Right atrium auricular region (tissue), 2 donors: ENCODE data around the gene SUN1. TPM values are rescaled to one million over a fixed set of nuclear protein-coding genes. Genes with fewer than 3 reads are reported as not detected.

Experiments used
- DNase-seq: peaks from one replicate; pipeline ENCODE4 v3.0.0-alpha.2; 2019; ENCODE audit warnings: low spot score
- H3K27ac ChIP-seq, 2 donors: fragments of 200-600 bp; sonication (generic); 1 replicate in 1 of 2; 2 replicates in 1 of 2; pipeline ENCODE4 v1.5.1; 2016 to 2019
- H3K27me3 ChIP-seq, 2 donors: fragments of 200-600 bp; sonication (generic); one replicate each; pipeline versions ENCODE4 v1.5.1 to v1.6.0; 2017 to 2019
- H3K36me3 ChIP-seq: fragments of 200-600 bp; sonication (generic); one replicate; pipeline ENCODE4 v1.5.1; 2016
- H3K4me1 ChIP-seq, 2 donors: fragments of 200-600 bp; sonication (generic); one replicate each; pipeline versions ENCODE4 v1.5.1 to v1.6.0; 2017 to 2019
- H3K4me3 ChIP-seq, 2 donors: fragments of 200-600 bp; sonication (generic); 1 replicate in 1 of 2; 2 replicates in 1 of 2; pipeline ENCODE4 v1.5.1; 2017 to 2019; ENCODE audit warnings: mild to moderate bottlenecking in 1 of 2, moderate library complexity in 1 of 2
- H3K9me3 ChIP-seq, 2 donors: fragments of 200-600 bp; sonication (generic); one replicate each; pipeline ENCODE4 v1.5.1; 2019
- total RNA-seq, 2 donors: library from RNA; depleted of rRNA; stranded (reverse); fragments of >200 nt; gene quantifications; one replicate each; pipeline ENCODE4 v1.1.0, GENCODE V29; 2016
- TF ChIP-seq, protein P1 (sequence below), 2 donors: fragments of 200-600 bp; sonication (generic); IDR thresholded peaks; one replicate each; pipeline ENCODE4 v1.5.1; 2019; ENCODE audit warnings: antibody characterized with exemption in 2 of 2

SUN1 gene
- total RNA-seq, 2 donors from 2014 or later = 84.4 to 97.5 TPM

- Histone ChIP-seq H3K9me3 (no peaks in the 10 kb centered on the region), H3K36me3 (peaks cover 29% of the 10 kb centered on the region), H3K4me3 (no peak overlapping the region), H3K4me1 (peaks cover 0 to 25% of the 10 kb centered on the region in 2 donors), H3K27me3 (no peaks in the 10 kb centered on the region), H3K27ac (no peak overlapping the region)
- TF ChIP-seq, protein P1, sequence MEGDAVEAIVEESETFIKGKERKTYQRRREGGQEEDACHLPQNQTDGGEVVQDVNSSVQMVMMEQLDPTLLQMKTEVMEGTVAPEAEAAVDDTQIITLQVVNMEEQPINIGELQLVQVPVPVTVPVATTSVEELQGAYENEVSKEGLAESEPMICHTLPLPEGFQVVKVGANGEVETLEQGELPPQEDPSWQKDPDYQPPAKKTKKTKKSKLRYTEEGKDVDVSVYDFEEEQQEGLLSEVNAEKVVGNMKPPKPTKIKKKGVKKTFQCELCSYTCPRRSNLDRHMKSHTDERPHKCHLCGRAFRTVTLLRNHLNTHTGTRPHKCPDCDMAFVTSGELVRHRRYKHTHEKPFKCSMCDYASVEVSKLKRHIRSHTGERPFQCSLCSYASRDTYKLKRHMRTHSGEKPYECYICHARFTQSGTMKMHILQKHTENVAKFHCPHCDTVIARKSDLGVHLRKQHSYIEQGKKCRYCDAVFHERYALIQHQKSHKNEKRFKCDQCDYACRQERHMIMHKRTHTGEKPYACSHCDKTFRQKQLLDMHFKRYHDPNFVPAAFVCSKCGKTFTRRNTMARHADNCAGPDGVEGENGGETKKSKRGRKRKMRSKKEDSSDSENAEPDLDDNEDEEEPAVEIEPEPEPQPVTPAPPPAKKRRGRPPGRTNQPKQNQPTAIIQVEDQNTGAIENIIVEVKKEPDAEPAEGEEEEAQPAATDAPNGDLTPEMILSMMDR (IDR thresholded peaks at IDR 0.05) = no peak
- no peak for DNase-seq
Measured at GRCh38 chr7:899806-900205, 67.5 kb downstream of the SUN1 start.

GRCh38 chr7:900331-901040 is 68.2 kb downstream of the SUN1 start:
- H3K4me1 ChIP-seq = peaks cover 0 to 25% of the 10 kb centered on the region in 2 donors
- no peaks in the 10 kb centered on the region for H3K27me3 ChIP-seq
- TF ChIP-seq, protein P1 (IDR thresholded peaks at IDR 0.05) = no peak
- H3K9me3 ChIP-seq = no peaks in the 10 kb centered on the region
- no peak overlapping the region for H3K4me3 ChIP-seq
- no peak for DNase-seq
- H3K27ac ChIP-seq = no peak overlapping the region
- H3K36me3 ChIP-seq = peaks cover 22% of the 10 kb centered on the region

- H3K27ac ChIP-seq = no peak overlapping the region
- no peaks in the 10 kb centered on the region for H3K27me3 ChIP-seq
- peaks cover 0 to 25% of the 10 kb centered on the region in 2 donors for H3K4me1 ChIP-seq
- DNase-seq = no peak
- H3K4me3 ChIP-seq = no peak overlapping the region
- H3K9me3 ChIP-seq = no peaks in the 10 kb centered on the region
- TF ChIP-seq, protein P1 (IDR thresholded peaks at IDR 0.05) = no peak
- peaks cover 17% of the 10 kb centered on the region for H3K36me3 ChIP-seq
Measured at GRCh38 chr7:901041-901387, 68.7 kb downstream of the SUN1 start.

- no peaks in the 10 kb centered on the region for H3K27me3 ChIP-seq
Measured at GRCh38 chr7:901388-902154, 69.3 kb downstream of the SUN1 start.

GRCh38 chr7:902996-903395 is 70.7 kb downstream of the SUN1 start:
- peaks cover 0 to 17% of the 10 kb centered on the region in 2 donors for H3K4me1 ChIP-seq
- TF ChIP-seq, protein P1 (IDR thresholded peaks at IDR 0.05) = no peak
- DNase-seq = no peak
- H3K36me3 ChIP-seq = peaks cover 4% of the 10 kb centered on the region
- H3K4me3 ChIP-seq = no peak overlapping the region
- H3K27me3 ChIP-seq = no peaks in the 10 kb centered on the region
- no peak overlapping the region for H3K27ac ChIP-seq
- H3K9me3 ChIP-seq = no peaks in the 10 kb centered on the region

More at GRCh38 chr7:901388-902154, 69.3 kb downstream of the SUN1 start:
- no peaks in the 10 kb centered on the region for H3K9me3 ChIP-seq
- H3K36me3 ChIP-seq = peaks cover 11% of the 10 kb centered on the region
- no peak overlapping the region for H3K27ac ChIP-seq
- H3K4me1 ChIP-seq = peaks cover 0 to 25% of the 10 kb centered on the region in 2 donors
- DNase-seq = no peak
- no peak overlapping the region for H3K4me3 ChIP-seq
- TF ChIP-seq, protein P1 (IDR thresholded peaks at IDR 0.05) = no peak
